NCI-H2196 treated with DMSO at 0.1 percent for 48 hours (cell line): ENCODE results near the gene APCDD1L.

Source experiments
- DNase-seq: peaks from one replicate; lab custom pipeline; 2025; ENCODE audit not compliant: unreplicated experiment; lab: John Stamatoyannopoulos, UW

APCDD1L gene

GRCh38 chr20:58515233-58516212 lies at the start of gene APCDD1L:
Gene APCDD1L, minus strand, starts transcription at chr20:58515399. Its CDS starts 692 bp downstream, at chr20:58514707.
- DNase-seq: no peak

- DNase-seq: no peak
Measured at GRCh38 chr20:58559368-58559729, 44.1 kb upstream of the APCDD1L start.

- no peak for DNase-seq
Measured at GRCh38 chr20:58558486-58559367, 43.5 kb upstream of the APCDD1L start.

GRCh38 chr20:58557733-58558342 lies 42.6 kb upstream of the APCDD1L start:
- no peak for DNase-seq

GRCh38 chr20:58556961-58557360 lies 41.8 kb upstream of the APCDD1L start:
- no peak for DNase-seq

- no peak for DNase-seq
Measured at GRCh38 chr20:58555078-58555765, 40.0 kb upstream of the APCDD1L start.

- DNase-seq: no peak
Measured at GRCh38 chr20:58554541-58554940, 39.3 kb upstream of the APCDD1L start.

GRCh38 chr20:58553841-58554240 lies 38.6 kb upstream of the APCDD1L start:
- DNase-seq: no peak

GRCh38 chr20:58553166-58553696 lies 38.0 kb upstream of the APCDD1L start:
- DNase-seq: no peak

GRCh38 chr20:58552366-58552934 lies 37.3 kb upstream of the APCDD1L start:
- DNase-seq: no peak

- DNase-seq: no peak
Measured at GRCh38 chr20:58551631-58552030, 36.4 kb upstream of the APCDD1L start.

- no peak for DNase-seq
Measured at GRCh38 chr20:58550275-58551059, 35.3 kb upstream of the APCDD1L start.

- DNase-seq: no peak
Measured at GRCh38 chr20:58549231-58550209, 34.3 kb upstream of the APCDD1L start.

- DNase-seq: no peak
Measured at GRCh38 chr20:58547623-58548475, 32.6 kb upstream of the APCDD1L start.

- DNase-seq: no peak
Measured at GRCh38 chr20:58546756-58547622, 31.8 kb upstream of the APCDD1L start.

- no peak for DNase-seq
Measured at GRCh38 chr20:58546416-58546711, 31.2 kb upstream of the APCDD1L start.
